Endodermal cell (in vitro differentiated cells): Measurements from ENCODE around the gene AJAP1. TPM values are rescaled to one million over a fixed set of nuclear protein-coding genes. Genes with fewer than 3 reads are reported as not detected.

Experiments
- DNase-seq: peaks from one replicate; pipeline ENCODE4 v3.0.0-alpha.2; 2017
- H3K27ac ChIP-seq: 2 replicates; pipeline ENCODE4 v1.5.1; 2013; ENCODE audit warnings: mild to moderate bottlenecking, low read depth, low read length, moderate library complexity
- H3K27me3 ChIP-seq: 2 replicates; pipeline ENCODE4 v1.6.1; 2013; ENCODE audit warnings: mild to moderate bottlenecking, low read length, moderate library complexity; ENCODE audit not compliant: insufficient read depth, control insufficient read depth, poor library complexity, severe bottlenecking
- H3K36me3 ChIP-seq: 2 replicates; pipeline ENCODE4 v1.7.0; 2013; ENCODE audit warnings: mild to moderate bottlenecking, low read length, moderate library complexity; ENCODE audit not compliant: control insufficient read depth, insufficient read depth
- H3K4me1 ChIP-seq: one replicate; pipeline ENCODE4 v1.7.0; 2013; ENCODE audit warnings: low read length; ENCODE audit not compliant: control insufficient read depth, insufficient read depth
- H3K4me3 ChIP-seq: 2 replicates; pipeline ENCODE4 v1.5.1; 2013; ENCODE audit warnings: mild to moderate bottlenecking, low read length, moderate library complexity
- H3K9ac ChIP-seq: 2 replicates; pipeline ENCODE4 v1.6.1; 2013; ENCODE audit warnings: mild to moderate bottlenecking, low read length, moderate library complexity; ENCODE audit not compliant: poor library complexity, severe bottlenecking; ENCODE audit errors: extremely low read depth
- H3K9me3 ChIP-seq: 2 replicates; pipeline ENCODE4 v1.6.1; 2013; ENCODE audit warnings: mild to moderate bottlenecking, low read length, moderate library complexity; ENCODE audit not compliant: control insufficient read depth
- H3K27ac Mint-ChIP-seq: 2 replicates; pipeline ENCODE4 v1.8.0; 2020; ENCODE audit warnings: mixed read lengths
- H3K27me3 Mint-ChIP-seq: 2 replicates; pipeline ENCODE4 v1.8.0; 2021; ENCODE audit warnings: mild to moderate bottlenecking, mixed read lengths; ENCODE audit not compliant: insufficient read depth
- H3K36me3 Mint-ChIP-seq: 2 replicates; pipeline ENCODE4 v1.8.0; 2020; ENCODE audit warnings: low read depth, mixed read lengths
- H3K4me1 Mint-ChIP-seq: 2 replicates; pipeline ENCODE4 v1.8.0; 2020; ENCODE audit warnings: mixed read lengths
- H3K4me3 Mint-ChIP-seq: 2 replicates; pipeline ENCODE4 v1.8.0; 2020; ENCODE audit warnings: mild to moderate bottlenecking, moderate library complexity, mixed read lengths
- H3K9me3 Mint-ChIP-seq: 2 replicates; pipeline ENCODE4 v1.8.0; 2020; ENCODE audit warnings: mild to moderate bottlenecking, mixed read lengths
- CTCF ChIP-seq: fragments of 200-600 bp; sonication (generic); conservative IDR thresholded peaks from 2 replicates; pipeline ENCODE4 v1.5.0; 2021; ENCODE audit warnings: antibody characterized with exemption, mild to moderate bottlenecking
- WGBS, 2 experiments: methylation state at CpG; one replicate each; pipeline versions ENCODE4 v1.1.5 to v1.1.7; 2013; ENCODE audit warnings: missing lambda C conversion rate in 2 of 2, mixed read lengths in 1 of 2; ENCODE audit not compliant: insufficient coverage in 1 of 2, insufficient read length in 1 of 2; 5-methylcytosine and 5-hydroxymethylcytosine counted together
- total RNA-seq, 2 donors: library from RNA; stranded (reverse); fragmentation: NEBNext Ultra II Directional in 1 of 2; extraction: Animal tissue kit (Norgen Biotek cat#: 25700) in 1 of 2; gene quantifications; 2 replicates in 1 of 2; 3 replicates in 1 of 2; pipeline ENCODE4 v1.2.1, GENCODE V29; 2021

The AJAP1 gene
- total RNA-seq, 2 donors from 2014 or later: 19.4 to 22.1 TPM

- Mint-ChIP-seq H3K27ac (no peak overlapping the region), H3K4me1 (peaks cover 6% of the 10 kb centered on the region), H3K9me3 (peaks cover 17% of the 10 kb centered on the region), H3K4me3 (no peak overlapping the region), H3K27me3 (peaks cover 44% of the 10 kb centered on the region), H3K36me3 (peaks cover 31% of the 10 kb centered on the region)
- Histone ChIP-seq H3K4me3 (no peak overlapping the region), H3K36me3 (peaks cover 38% of the 10 kb centered on the region), H3K9me3 (peaks cover 18% of the 10 kb centered on the region), H3K27ac (no peak overlapping the region), H3K4me1 (no peaks in the 10 kb centered on the region), H3K9ac (no peak overlapping the region), H3K27me3 (no peaks in the 10 kb centered on the region)
- no peak for DNase-seq
- TF ChIP-seq CTCF: no peak
- 95 to 96% methylated on average over 11 of the region's 11 CpGs for WGBS, 2 experiments
Measured at GRCh38 chr1:4749406-4749805, 95.0 kb downstream of the AJAP1 start.

- no peak overlapping the region for H3K27ac ChIP-seq
- Mint-ChIP-seq H3K27me3 (peaks cover 44% of the 10 kb centered on the region), H3K4me3 (no peak overlapping the region), H3K4me1 (peaks cover 11% of the 10 kb centered on the region), H3K9me3 (peaks cover 21% of the 10 kb centered on the region), H3K36me3 (peaks cover 35% of the 10 kb centered on the region), H3K27ac (no peak overlapping the region)
- peaks cover 5% of the 10 kb centered on the region for H3K4me1 ChIP-seq
- DNase-seq: no peak
- no peak overlapping the region for H3K4me3 ChIP-seq
- 92 to 100% methylated on average over 1 to 3 of the region's 3 CpGs for WGBS, 2 experiments
- no peak overlapping the region for H3K9ac ChIP-seq
- TF ChIP-seq CTCF: no peak
- H3K27me3 ChIP-seq: no peaks in the 10 kb centered on the region
- peaks cover 39% of the 10 kb centered on the region for H3K36me3 ChIP-seq
- H3K9me3 ChIP-seq: peaks cover 18% of the 10 kb centered on the region
Measured at GRCh38 chr1:4750177-4750576, 95.8 kb downstream of the AJAP1 start.

- Mint-ChIP-seq H3K36me3 (peaks cover 35% of the 10 kb centered on the region), H3K9me3 (peaks cover 21% of the 10 kb centered on the region), H3K4me1 (peaks cover 28% of the 10 kb centered on the region), H3K27me3 (peaks cover 42% of the 10 kb centered on the region), H3K27ac (no peak overlapping the region), H3K4me3 (no peak overlapping the region)
- Histone ChIP-seq H3K4me1 (peaks cover 24% of the 10 kb centered on the region), H3K9me3 (peaks cover 18% of the 10 kb centered on the region), H3K36me3 (peaks cover 39% of the 10 kb centered on the region), H3K27me3 (no peaks in the 10 kb centered on the region), H3K4me3 (no peak overlapping the region), H3K27ac (no peak overlapping the region), H3K9ac (no peak overlapping the region)
- TF ChIP-seq CTCF: no peak
- no peak for DNase-seq
- 87 to 91% methylated on average over 3 to 4 of the region's 4 CpGs for WGBS, 2 experiments
Measured at GRCh38 chr1:4752059-4752458, 97.7 kb downstream of the AJAP1 start.
